Activated naive CD8-positive, alpha-beta T cell (primary cell): ENCODE results near the gene XCR1.
"Not testable (repeated sequence)": the region's sequence is repeated elsewhere in the genome, so short reads cannot be mapped to it uniquely, and the experiment has no call there.

Experiments used
- H3K27ac Mint-ChIP-seq: one replicate; pipeline ENCODE4 v1.8.0; 2021; ENCODE audit warnings: mixed read lengths
- H3K27me3 Mint-ChIP-seq: one replicate; pipeline ENCODE4 v1.8.0; 2021; ENCODE audit warnings: mixed read lengths
- H3K36me3 Mint-ChIP-seq: one replicate; pipeline ENCODE4 v1.8.0; 2021; ENCODE audit warnings: mixed read lengths
- H3K4me1 Mint-ChIP-seq: one replicate; pipeline ENCODE4 v1.8.0; 2021; ENCODE audit warnings: low read depth, mixed read lengths
- H3K4me3 Mint-ChIP-seq: one replicate; pipeline ENCODE4 v1.8.0; 2021; ENCODE audit warnings: mild to moderate bottlenecking, mixed read lengths
- H3K9me3 Mint-ChIP-seq: one replicate; pipeline ENCODE4 v1.8.0; 2021; ENCODE audit warnings: low read depth, mixed read lengths

Gene XCR1

GRCh38 chr3:46024131-46024530 is 3.2 kb downstream of the XCR1 start:
- H3K4me3 Mint-ChIP-seq = no peak overlapping the region
- no peak overlapping the region for H3K27ac Mint-ChIP-seq
- peaks cover 2% of the 10 kb centered on the region for H3K36me3 Mint-ChIP-seq
- H3K9me3 Mint-ChIP-seq = peaks cover 3% of the 10 kb centered on the region
- H3K4me1 Mint-ChIP-seq = peaks cover 4% of the 10 kb centered on the region
- no peaks in the 10 kb centered on the region for H3K27me3 Mint-ChIP-seq

- Mint-ChIP-seq H3K4me3 (no peak overlapping the region), H3K9me3 (no peaks in the 10 kb centered on the region), H3K27ac (no peak overlapping the region)
Observed at GRCh38 chr3:46022909-46023785, 4.1 kb downstream of the XCR1 start.

GRCh38 chr3:46021516-46021915 is 5.8 kb downstream of the XCR1 start:
- Mint-ChIP-seq H3K36me3 (no peaks in the 10 kb centered on the region), H3K9me3 (no peaks in the 10 kb centered on the region), H3K4me1 (peaks cover 4% of the 10 kb centered on the region), H3K27me3 (no peaks in the 10 kb centered on the region), H3K4me3 (no peak overlapping the region), H3K27ac (no peak overlapping the region)

More at GRCh38 chr3:46022909-46023785, 4.1 kb downstream of the XCR1 start:
- H3K27me3 Mint-ChIP-seq = no peaks in the 10 kb centered on the region
- peaks cover 4% of the 10 kb centered on the region for H3K4me1 Mint-ChIP-seq
- peaks cover 2% of the 10 kb centered on the region for H3K36me3 Mint-ChIP-seq

- no peaks in the 10 kb centered on the region for H3K36me3 Mint-ChIP-seq
- peaks cover 4% of the 10 kb centered on the region for H3K4me1 Mint-ChIP-seq
- no peak overlapping the region for H3K4me3 Mint-ChIP-seq
- no peaks in the 10 kb centered on the region for H3K27me3 Mint-ChIP-seq
- H3K27ac Mint-ChIP-seq = no peak overlapping the region
- no peaks in the 10 kb centered on the region for H3K9me3 Mint-ChIP-seq
Observed at GRCh38 chr3:46020766-46021510, 6.3 kb downstream of the XCR1 start.

GRCh38 chr3:46019707-46020106 is 7.6 kb downstream of the XCR1 start:
- H3K36me3 Mint-ChIP-seq = no peaks in the 10 kb centered on the region
- H3K27me3 Mint-ChIP-seq = no peaks in the 10 kb centered on the region
- peaks cover 9% of the 10 kb centered on the region for H3K4me1 Mint-ChIP-seq
- no peaks in the 10 kb centered on the region for H3K9me3 Mint-ChIP-seq
- H3K27ac Mint-ChIP-seq = no peak overlapping the region
- no peak overlapping the region for H3K4me3 Mint-ChIP-seq

- no peak overlapping the region for H3K4me3 Mint-ChIP-seq
- no peaks in the 10 kb centered on the region for H3K9me3 Mint-ChIP-seq
- no peaks in the 10 kb centered on the region for H3K27me3 Mint-ChIP-seq
- H3K4me1 Mint-ChIP-seq = peaks cover 9% of the 10 kb centered on the region
- H3K36me3 Mint-ChIP-seq = no peaks in the 10 kb centered on the region
- H3K27ac Mint-ChIP-seq = no peak overlapping the region
Observed at GRCh38 chr3:46017720-46018119, 9.6 kb downstream of the XCR1 start.

GRCh38 chr3:46013316-46014094 is 13.8 kb downstream of the XCR1 start:
- Mint-ChIP-seq H3K4me3 (no peak overlapping the region), H3K27ac (no peak overlapping the region), H3K4me1 (peaks cover 9% of the 10 kb centered on the region), H3K36me3 (no peaks in the 10 kb centered on the region), H3K9me3 (no peaks in the 10 kb centered on the region), H3K27me3 (no peaks in the 10 kb centered on the region)

- no peaks in the 10 kb centered on the region for H3K9me3 Mint-ChIP-seq
- no peak overlapping the region for H3K4me3 Mint-ChIP-seq
- no peaks in the 10 kb centered on the region for H3K27me3 Mint-ChIP-seq
- no peak overlapping the region for H3K27ac Mint-ChIP-seq
- H3K4me1 Mint-ChIP-seq = peaks cover 9% of the 10 kb centered on the region
- H3K36me3 Mint-ChIP-seq = no peaks in the 10 kb centered on the region
Observed at GRCh38 chr3:46012246-46012645, 15.0 kb downstream of the XCR1 start.

- no peaks in the 10 kb centered on the region for H3K27me3 Mint-ChIP-seq
- H3K9me3 Mint-ChIP-seq = no peaks in the 10 kb centered on the region
- H3K27ac Mint-ChIP-seq = no peak overlapping the region
- H3K36me3 Mint-ChIP-seq = no peaks in the 10 kb centered on the region
- peaks cover 9% of the 10 kb centered on the region for H3K4me1 Mint-ChIP-seq
- no peak overlapping the region for H3K4me3 Mint-ChIP-seq
Observed at GRCh38 chr3:46010519-46011113, 16.7 kb downstream of the XCR1 start.

- H3K4me1 Mint-ChIP-seq = peaks cover 4% of the 10 kb centered on the region
- H3K36me3 Mint-ChIP-seq = no peaks in the 10 kb centered on the region
- H3K27ac Mint-ChIP-seq = no peak overlapping the region
- H3K9me3 Mint-ChIP-seq = no peaks in the 10 kb centered on the region
- no peaks in the 10 kb centered on the region for H3K27me3 Mint-ChIP-seq
- no peak overlapping the region for H3K4me3 Mint-ChIP-seq
Observed at GRCh38 chr3:46008058-46008457, 19.2 kb downstream of the XCR1 start.

GRCh38 chr3:46007280-46007679 is 20.0 kb downstream of the XCR1 start:
- H3K27me3 Mint-ChIP-seq = no peaks in the 10 kb centered on the region
- no peak overlapping the region for H3K4me3 Mint-ChIP-seq
- H3K36me3 Mint-ChIP-seq = no peaks in the 10 kb centered on the region
- H3K27ac Mint-ChIP-seq = no peak overlapping the region
- H3K4me1 Mint-ChIP-seq = peaks cover 4% of the 10 kb centered on the region
- H3K9me3 Mint-ChIP-seq = no peaks in the 10 kb centered on the region

- Mint-ChIP-seq H3K9me3 (no peaks in the 10 kb centered on the region), H3K27ac (no peak overlapping the region), H3K4me3 (no peak overlapping the region), H3K27me3 (no peaks in the 10 kb centered on the region), H3K4me1 (peaks cover 4% of the 10 kb centered on the region), H3K36me3 (no peaks in the 10 kb centered on the region)
Observed at GRCh38 chr3:46006238-46007032, 20.8 kb downstream of the XCR1 start.

- H3K9me3 Mint-ChIP-seq, H3K4me3 Mint-ChIP-seq, H3K27me3 Mint-ChIP-seq, H3K4me1 Mint-ChIP-seq, H3K36me3 Mint-ChIP-seq, H3K27ac Mint-ChIP-seq: not testable (repeated sequence)
Observed at GRCh38 chr3:46003706-46004105, 23.6 kb downstream of the XCR1 start.

GRCh38 chr3:46001178-46001577 is 26.1 kb downstream of the XCR1 start:
- H3K4me1 Mint-ChIP-seq = peaks cover 4% of the 10 kb centered on the region
- no peak overlapping the region for H3K4me3 Mint-ChIP-seq
- no peaks in the 10 kb centered on the region for H3K27me3 Mint-ChIP-seq
- H3K9me3 Mint-ChIP-seq = no peaks in the 10 kb centered on the region
- H3K27ac Mint-ChIP-seq = no peak overlapping the region
- no peaks in the 10 kb centered on the region for H3K36me3 Mint-ChIP-seq
